ENCODE measurements around the gene EIF2B2. TPM values are rescaled to one million over a fixed set of nuclear protein-coding genes. Genes with fewer than 3 reads are reported as not detected.

Gene EIF2B2
- total and polyA plus RNA-seq, 2 of the 13 experiments (the other 11 are each of a cell fraction or from before 2014, with no cell fraction given), result 54.4 to 78.6 TPM

DNA sequence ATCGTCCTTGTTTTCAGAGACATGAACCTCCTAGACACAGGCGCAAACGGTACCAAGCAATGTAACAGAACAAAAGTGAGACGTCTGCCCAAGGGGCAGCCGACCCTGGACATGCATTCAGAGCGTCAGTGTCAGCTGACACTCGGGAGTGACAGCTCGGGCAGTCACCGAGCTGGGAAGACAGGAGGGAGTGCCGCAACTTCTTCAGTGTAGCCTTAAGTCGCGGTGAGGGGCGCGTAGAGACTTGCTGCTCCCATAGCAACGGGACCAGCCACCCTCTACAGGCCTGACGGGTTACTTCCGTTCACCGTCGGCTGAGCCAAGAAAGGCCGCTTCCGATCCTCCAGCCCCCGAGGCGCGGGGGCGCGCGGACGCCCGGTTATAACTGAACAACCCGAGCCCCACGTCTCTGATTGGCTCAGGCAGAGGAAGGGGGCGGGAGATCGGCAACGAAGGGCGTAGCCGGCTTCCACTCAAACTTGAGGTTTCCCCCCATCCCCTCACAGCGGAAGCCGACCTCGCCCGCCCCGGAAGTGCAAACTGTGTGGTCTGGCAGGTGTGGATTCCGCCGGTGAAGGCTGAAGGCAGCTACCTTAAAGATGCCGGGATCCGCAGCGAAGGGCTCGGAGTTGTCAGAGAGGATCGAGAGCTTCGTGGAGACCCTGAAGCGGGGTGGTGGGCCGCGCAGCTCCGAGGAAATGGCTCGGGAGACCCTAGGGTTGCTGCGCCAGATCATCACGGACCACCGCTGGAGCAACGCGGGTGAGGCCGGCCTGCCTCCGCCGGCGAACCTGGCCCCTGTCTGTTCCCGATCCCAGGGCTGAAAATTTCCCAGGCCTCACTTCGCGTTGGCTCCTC, at the start of gene EIF2B2 (continued):
- no peak for TF ChIP-seq ZNF572 (CRISPR knock-in tag; IDR thresholded peaks at IDR 0.05)
- TF ChIP-seq ATF7 (IDR thresholded peaks at IDR 0.05), result no peak
- no peak for TF ChIP-seq ATF7 (CRISPR knock-in tag; IDR thresholded peaks at IDR 0.05)
- no peak for TF ChIP-seq ZNF136 (CRISPR knock-in tag; IDR thresholded peaks at IDR 0.05; ENCODE audit: low read depth)
- TF ChIP-seq DMAP1 (CRISPR knock-in tag; IDR thresholded peaks at IDR 0.05), result peak; percentile 15; the same call in 1 of the 2 replicates
- TF ChIP-seq MXD3 (CRISPR knock-in tag; IDR thresholded peaks at IDR 0.05), result 0 out of 2 replicates have a peak, but pooled peaks have one; percentile 9
- TF ChIP-seq CSRNP1 (CRISPR knock-in tag; IDR thresholded peaks at IDR 0.05), result peak; percentile 80; the same call in 1 of the 2 replicates
- TF ChIP-seq ZNF780A (CRISPR knock-in tag; IDR thresholded peaks at IDR 0.05), result no peak
- no peak for TF ChIP-seq NFE2L1 (CRISPR knock-in tag; IDR thresholded peaks at IDR 0.05; ENCODE audit: borderline replicate concordance)
- TF ChIP-seq ZNF30 (CRISPR knock-in tag; IDR thresholded peaks at IDR 0.05), result no peak
- TF ChIP-seq ZNF660 (CRISPR knock-in tag; IDR thresholded peaks at IDR 0.05; ENCODE audit: borderline replicate concordance, low read depth), result no peak
- TF ChIP-seq ZNF207 (IDR thresholded peaks at IDR 0.05; ENCODE audit: borderline replicate concordance), result no peak
- TF ChIP-seq, protein P1, sequence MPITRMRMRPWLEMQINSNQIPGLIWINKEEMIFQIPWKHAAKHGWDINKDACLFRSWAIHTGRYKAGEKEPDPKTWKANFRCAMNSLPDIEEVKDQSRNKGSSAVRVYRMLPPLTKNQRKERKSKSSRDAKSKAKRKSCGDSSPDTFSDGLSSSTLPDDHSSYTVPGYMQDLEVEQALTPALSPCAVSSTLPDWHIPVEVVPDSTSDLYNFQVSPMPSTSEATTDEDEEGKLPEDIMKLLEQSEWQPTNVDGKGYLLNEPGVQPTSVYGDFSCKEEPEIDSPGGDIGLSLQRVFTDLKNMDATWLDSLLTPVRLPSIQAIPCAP (CRISPR knock-in tag; IDR thresholded peaks at IDR 0.05; ENCODE audit: low read depth), result no peak
- no peak for TF ChIP-seq ZNF567 (CRISPR knock-in tag; IDR thresholded peaks at IDR 0.05; ENCODE audit: borderline replicate concordance)
- peak; percentile 70 for TF ChIP-seq ASH2L (IDR thresholded peaks at IDR 0.05; ENCODE audit: insufficient read length, low read depth, low read length)
- no peak for TF ChIP-seq ZSCAN29 (CRISPR knock-in tag; conservative IDR thresholded peaks at IDR 0.05)
- peak; percentile 82 for TF ChIP-seq ELF1 (CRISPR knock-in tag; IDR thresholded peaks at IDR 0.05)
- TF ChIP-seq RELA (CRISPR knock-in tag; IDR thresholded peaks at IDR 0.05), result no peak
- peak; percentile 85; the same call in 1 of the 2 replicates for TF ChIP-seq ZFP91 (CRISPR knock-in tag; IDR thresholded peaks at IDR 0.05; ENCODE audit: borderline replicate concordance)
- TF ChIP-seq SP1 (IDR thresholded peaks at IDR 0.05), result no peak
- no peak for TF ChIP-seq SP1 (CRISPR knock-in tag; IDR thresholded peaks at IDR 0.05)
- TF ChIP-seq ZNF3 (CRISPR knock-in tag; IDR thresholded peaks at IDR 0.05), result no peak
- no peak for TF ChIP-seq ZFP90 (CRISPR knock-in tag; IDR thresholded peaks at IDR 0.05; ENCODE audit: borderline replicate concordance)
- peak; percentile 29 for TF ChIP-seq YY1 (IDR thresholded peaks at IDR 0.05; ENCODE audit: insufficient read depth, insufficient replicate concordance, low read depth, low read length)
- TF ChIP-seq GLI4 (CRISPR knock-in tag; IDR thresholded peaks at IDR 0.05; ENCODE audit: borderline replicate concordance), result no peak
- peak; percentile 48 for TF ChIP-seq SALL1 (CRISPR knock-in tag; IDR thresholded peaks at IDR 0.05)
- TF ChIP-seq SMARCE1 (IDR thresholded peaks at IDR 0.05; ENCODE audit: borderline replicate concordance), result no peak
- TF ChIP-seq ZNF354B (CRISPR knock-in tag; IDR thresholded peaks at IDR 0.05), result no peak

Measured in HepG2 (cell line).